Measurements from ENCODE around the gene RNF168.
"Not testable (repeated sequence)": the region's sequence is repeated elsewhere in the genome, so short reads cannot be mapped to it uniquely, and the experiment has no call there.

RNF168 gene, protein sequence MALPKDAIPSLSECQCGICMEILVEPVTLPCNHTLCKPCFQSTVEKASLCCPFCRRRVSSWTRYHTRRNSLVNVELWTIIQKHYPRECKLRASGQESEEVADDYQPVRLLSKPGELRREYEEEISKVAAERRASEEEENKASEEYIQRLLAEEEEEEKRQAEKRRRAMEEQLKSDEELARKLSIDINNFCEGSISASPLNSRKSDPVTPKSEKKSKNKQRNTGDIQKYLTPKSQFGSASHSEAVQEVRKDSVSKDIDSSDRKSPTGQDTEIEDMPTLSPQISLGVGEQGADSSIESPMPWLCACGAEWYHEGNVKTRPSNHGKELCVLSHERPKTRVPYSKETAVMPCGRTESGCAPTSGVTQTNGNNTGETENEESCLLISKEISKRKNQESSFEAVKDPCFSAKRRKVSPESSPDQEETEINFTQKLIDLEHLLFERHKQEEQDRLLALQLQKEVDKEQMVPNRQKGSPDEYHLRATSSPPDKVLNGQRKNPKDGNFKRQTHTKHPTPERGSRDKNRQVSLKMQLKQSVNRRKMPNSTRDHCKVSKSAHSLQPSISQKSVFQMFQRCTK

DNA sequence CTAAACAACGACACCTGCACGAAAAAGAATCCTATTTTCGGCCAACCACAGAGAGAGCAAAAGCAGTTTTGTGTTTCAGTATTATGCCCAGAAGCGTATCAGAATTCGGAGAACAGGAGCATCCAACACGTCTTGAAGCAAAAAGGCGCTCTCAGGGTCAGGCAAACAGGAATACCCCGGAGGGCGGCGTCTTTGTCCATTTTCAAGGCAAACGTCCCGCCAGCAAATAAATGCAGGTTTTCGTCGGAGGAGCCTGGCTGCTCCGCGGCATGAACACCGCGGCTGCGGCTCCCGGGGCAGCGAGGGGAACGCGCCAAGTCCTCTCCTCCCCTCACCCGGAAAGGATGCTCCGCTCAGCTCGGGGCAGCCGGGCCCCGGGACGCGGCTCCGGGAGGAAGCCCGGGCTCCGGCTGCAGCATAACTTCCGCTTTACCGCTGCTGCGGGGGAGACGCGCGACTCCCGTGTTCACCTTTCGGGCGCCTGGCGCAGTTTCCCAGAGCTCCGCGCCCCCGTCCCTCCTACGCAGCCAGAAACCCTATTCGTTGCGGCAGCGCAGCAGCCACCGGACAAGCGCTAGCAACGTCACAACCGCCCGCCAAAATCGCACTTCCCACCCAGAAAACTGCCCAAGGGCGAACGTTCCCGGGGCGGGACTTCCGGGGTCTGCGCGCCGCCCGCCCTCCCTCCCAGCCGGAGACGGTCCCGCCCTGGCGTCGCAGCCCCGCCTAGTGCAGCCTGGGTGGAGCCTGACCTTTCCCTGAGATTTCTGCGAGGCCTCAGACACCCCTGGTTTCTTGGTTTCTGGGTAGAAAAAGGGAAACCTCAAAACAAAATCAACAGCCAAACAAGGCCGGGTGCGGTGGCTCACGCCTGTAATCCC lies at the start of gene RNF168:
Gene RNF168 (minus strand): TSS at position 573 of the 881 bp plus-strand sequence. CDS start 595 bp downstream, outside the sequence.
- in situ Hi-C loops (cut with HindIII; ENCODE audit: low sequenced_read_pairs): no loop called here

DNA sequence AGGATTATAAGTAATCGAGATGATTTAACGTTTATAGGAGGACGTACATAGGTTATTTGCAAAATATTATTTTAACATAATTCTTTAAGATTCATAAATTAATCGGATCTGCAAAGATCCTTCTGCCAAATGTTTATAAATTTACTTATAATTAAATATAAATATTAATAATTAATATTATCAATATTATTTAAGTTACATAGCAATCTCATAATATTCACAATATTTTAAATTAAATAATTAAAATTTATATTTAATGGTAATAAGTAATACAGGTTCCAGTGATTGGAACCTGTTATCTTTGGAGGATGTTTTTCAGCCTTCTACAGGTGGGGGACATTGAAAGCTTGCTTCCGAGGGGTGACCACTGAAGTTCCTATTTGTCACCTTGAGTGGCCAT lies 48.7 kb upstream of the RNF168 start:
- in situ Hi-C loops (cut with HindIII; ENCODE audit: low sequenced_read_pairs): no loop called here

DNA sequence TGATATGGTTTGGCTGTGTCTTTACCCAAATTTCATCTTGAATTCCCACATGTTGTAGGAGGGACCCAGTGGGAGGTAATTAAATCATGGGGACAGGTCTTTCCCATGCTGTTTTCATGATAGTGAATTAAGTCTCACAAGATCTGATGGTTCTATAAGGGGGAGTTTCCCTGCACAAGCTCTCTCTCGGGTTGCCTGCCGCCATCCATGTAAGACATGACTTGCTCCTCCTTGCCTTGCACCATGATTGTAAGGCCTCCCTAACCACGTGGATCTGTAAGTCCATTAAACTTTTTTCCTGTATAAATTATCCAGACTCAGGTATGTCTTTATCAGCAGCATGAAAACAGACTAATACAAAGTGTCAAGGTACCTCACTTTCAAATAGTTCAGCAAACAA lies 46.6 kb upstream of the RNF168 start:
- in situ Hi-C loops (cut with HindIII; ENCODE audit: low sequenced_read_pairs): not testable (repeated sequence)

DNA sequence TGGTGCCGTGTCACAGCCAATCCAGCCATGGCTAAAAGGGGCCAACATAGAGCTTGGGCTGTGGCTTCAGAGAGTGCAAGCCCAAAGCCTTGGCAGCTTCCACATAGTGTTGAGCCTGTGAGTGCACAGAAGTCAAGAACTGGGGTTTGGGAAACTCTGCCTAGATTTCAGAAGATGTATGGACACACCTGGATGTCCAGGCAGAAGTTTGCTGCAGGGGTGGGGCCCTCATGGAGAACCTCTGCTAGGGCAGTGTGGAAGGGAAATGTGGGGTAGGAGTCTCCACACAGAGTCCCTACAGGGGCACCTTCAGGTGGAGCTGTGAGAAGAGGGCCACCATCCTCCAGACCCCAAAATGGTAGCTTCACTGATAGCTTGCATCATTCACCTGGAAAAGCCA lies 45.7 kb upstream of the RNF168 start:
- in situ Hi-C loops (cut with HindIII; ENCODE audit: low sequenced_read_pairs): not testable (repeated sequence)

DNA sequence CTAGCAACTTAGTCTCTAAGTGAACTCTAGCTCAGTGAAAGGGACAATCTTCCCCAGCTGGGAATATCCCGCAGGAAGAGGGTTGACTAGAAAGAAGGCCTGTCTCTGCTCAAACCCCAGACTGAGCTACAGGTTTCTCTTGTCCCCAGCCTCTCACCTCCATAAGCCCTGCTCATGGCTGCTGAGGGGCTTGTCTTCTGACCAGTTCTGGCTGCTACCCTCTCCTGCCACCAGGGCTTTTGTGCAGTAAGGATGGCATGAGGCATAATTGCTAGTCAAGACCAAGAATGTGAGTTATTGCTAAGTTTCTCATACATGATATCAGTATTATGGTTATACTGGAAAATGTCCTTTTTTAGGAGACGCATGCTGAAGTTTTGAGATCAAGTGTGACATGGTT lies 43.5 kb upstream of the RNF168 start:
- in situ Hi-C loops (cut with HindIII; ENCODE audit: low sequenced_read_pairs): no loop called here

DNA sequence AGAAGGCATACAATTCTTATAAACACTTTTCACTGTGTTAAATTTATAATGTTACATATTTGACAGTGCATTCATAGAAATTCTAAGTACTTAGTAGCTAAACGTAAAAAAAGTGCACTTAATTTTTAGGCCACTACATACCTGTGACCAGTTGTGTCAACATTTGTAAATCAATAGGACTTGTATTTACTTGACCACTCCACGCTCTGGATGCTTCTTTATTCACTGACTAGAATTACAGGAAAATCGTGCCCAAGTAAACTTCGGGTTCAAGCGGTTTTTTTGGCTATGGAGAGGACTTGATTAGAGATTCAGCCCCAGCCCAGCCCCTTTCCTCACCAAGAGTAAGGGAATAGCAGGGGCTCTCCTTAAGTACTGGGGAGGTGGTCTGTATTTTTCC lies 43.0 kb upstream of the RNF168 start:
- in situ Hi-C loops (cut with HindIII; ENCODE audit: low sequenced_read_pairs): no loop called here

DNA sequence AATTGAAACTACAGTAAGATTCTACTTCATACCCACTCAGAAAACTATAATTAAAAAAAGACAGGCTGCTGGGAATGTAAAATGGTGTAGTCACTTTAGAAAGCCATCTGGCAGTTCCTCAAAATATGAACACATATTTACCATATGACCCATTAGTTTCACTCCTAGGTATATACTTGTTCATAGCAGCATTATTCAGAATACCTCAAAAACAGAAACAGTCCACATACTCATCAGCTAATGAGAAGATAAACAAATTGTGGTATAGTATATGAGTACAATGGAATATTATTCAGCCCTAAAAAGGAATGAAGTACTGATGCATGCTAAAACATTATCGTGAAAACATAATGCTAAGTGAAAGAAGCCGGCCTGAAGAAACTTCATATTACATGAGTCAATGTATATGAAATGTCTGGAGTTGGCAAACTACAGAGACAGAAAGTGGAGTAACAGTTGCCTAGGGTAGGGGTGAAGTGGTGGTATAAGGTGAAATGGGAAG lies 41.0 kb upstream of the RNF168 start:
- in situ Hi-C loops (cut with HindIII; ENCODE audit: low sequenced_read_pairs): no loop called here

DNA sequence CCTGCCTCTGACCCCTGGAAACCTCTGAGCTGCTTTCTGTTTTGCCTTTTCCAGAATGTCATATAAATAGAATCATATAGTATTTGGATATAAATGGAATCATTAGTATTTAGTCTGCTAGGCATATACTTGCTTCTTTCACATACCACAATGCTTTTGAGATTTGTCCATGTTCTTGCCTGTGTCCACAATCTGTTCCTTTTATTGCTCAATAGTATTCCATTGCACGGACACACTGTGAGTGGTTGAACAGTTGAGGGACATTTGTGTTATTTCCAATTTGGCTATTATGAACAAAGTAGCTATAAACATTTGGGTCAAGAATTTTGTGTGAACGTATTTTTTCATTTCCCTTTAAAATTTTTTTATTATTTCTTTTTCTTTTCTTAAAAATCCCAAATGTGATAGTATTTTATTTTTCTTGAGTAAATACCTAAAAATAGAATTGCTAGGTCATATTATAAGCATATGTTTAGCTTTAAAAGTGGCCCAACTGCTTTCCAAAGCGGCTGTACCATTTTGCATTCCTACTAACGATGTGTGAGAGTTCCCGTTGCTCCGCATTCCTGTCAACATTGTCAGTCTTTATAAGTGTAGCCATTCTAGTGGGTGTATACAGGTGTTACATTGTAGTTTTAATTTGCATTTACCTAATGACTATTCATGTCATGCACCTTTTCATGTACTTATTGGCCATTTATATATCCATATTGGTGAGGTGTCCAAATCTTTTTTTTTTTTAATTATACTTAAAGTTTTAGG lies 38.3 kb upstream of the RNF168 start:
- in situ Hi-C loops (cut with HindIII; ENCODE audit: low sequenced_read_pairs): no loop called here

DNA sequence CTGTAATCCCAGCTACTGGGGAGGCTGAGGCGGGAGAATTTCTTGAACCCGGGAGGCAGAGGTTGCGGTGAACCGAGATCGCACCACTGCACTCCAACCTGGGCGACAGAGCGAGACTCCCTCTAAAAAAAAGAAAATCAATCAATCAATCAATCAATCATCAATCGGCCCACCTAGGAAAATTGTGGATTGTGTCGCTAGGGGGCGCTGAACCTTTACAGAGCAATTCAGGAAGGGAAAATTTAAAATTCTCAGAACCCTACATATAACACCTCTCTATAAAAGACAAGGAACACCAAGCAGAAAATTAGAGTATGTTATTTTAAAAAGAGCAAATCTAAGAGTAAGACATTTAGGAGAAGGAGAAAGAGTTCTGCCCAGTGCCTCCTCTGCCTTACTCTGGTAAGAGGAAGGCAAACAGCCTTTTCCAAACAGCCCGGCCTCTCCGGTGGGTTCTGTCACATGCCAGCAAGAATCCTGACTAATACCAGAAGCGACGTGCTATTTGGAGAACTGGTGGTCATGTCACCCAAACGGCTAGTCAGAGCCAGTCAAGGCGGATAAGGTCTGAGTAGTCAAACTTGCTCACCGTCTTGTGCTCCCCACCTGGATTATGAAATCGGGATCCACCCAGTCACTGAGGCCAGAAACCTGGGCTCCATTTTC lies 33.9 kb upstream of the RNF168 start:
- in situ Hi-C loops (cut with HindIII; ENCODE audit: low sequenced_read_pairs): no loop called here

DNA sequence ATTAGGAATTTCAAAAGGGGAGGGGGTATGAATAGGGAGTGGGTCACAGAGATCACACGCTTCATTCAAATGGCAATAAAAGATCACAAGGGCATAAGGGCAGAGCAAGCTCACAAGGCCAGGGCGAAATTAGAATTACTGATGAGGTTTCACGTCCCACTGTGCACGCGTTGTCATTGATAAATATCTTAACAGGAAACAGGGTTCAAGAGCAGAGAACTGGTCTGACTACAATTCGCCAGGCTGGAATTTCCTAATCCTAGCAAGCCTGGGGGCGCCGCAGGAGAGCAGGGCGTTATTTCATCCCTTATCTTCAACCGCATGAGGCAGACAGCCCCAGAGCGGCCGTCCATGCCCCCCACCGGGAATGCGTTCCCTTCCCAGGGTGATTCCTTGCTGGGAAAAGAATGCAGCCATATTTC lies 29.7 kb upstream of the RNF168 start:
- in situ Hi-C loops (cut with HindIII; ENCODE audit: low sequenced_read_pairs): no loop called here

DNA sequence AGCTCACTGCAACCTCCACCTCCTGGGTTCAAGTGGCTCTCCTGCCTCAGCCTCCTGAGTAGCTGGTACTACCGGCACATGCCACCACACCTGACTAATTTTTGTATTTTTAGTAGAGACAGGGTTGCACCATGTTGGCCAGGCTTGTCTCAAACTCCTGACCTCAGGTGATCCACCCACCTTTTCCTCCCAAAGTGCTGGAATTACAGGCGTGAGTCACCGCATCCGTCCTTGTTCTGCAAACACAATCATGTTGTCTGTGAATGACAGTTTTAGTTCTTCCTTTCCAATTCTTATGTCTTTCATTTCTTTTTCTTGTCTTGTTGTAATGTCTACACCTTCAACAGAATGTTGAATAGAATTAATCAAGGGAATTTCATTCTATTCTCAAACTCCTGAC lies 27.9 kb upstream of the RNF168 start:
- in situ Hi-C loops (cut with HindIII; ENCODE audit: low sequenced_read_pairs): no loop called here

DNA sequence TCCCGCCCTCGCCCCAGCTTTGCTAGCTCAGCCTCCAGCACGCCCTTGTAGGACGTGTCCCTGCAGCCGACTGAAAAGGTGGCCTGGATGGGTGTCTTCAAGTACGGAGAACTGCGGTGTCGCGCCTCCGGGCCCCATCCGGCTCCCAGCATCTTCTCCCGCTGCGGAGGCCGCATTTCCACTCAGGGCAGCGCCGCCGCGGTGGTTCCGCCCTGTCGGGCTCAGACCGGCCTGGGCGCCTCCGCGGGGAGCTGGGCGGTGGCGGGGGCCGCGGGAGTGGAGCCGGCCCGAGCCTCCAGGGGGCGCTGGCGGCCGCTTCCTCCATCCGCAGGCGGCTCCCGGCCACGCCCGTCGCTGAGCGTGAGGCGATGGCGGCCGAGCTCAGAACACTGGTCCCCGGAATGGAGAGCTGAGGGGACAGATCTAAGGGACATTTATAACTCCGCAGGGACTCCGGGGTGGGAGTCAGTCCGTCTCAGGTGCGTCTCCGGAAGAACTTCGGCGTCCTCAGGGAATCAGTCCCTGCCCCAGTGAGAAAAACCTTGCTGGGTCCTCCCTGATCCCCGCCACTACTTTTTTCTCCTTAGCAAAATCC lies 25.2 kb upstream of the RNF168 start:
- in situ Hi-C loops (cut with HindIII; ENCODE audit: low sequenced_read_pairs): loop anchor here (10.0 kb wide), 1 partner anchor 454 kb away; no protein-coding TSS in a partner anchor

DNA sequence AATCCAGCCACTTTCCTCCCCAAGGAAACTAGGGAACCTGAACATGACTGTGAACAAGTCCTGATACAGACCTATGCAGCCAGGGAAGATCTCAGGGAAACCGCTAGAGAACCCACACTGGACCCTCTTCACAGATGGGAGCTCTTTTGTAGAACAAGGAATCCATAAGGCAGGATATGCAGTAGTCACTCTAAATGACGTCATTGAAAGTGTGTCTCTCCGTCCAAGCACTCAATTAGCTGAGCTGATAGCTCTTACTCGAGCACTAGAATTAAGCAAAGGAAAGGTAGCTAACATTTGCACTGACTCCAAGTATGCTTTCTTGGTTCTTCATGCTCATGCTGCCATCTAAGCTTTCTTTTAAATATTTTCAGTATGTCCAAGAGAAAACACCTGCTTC lies 21.6 kb upstream of the RNF168 start:
- in situ Hi-C loops (cut with HindIII; ENCODE audit: low sequenced_read_pairs): loop anchor here (10.0 kb wide), 1 partner anchor 450 kb away; no protein-coding TSS in a partner anchor

DNA sequence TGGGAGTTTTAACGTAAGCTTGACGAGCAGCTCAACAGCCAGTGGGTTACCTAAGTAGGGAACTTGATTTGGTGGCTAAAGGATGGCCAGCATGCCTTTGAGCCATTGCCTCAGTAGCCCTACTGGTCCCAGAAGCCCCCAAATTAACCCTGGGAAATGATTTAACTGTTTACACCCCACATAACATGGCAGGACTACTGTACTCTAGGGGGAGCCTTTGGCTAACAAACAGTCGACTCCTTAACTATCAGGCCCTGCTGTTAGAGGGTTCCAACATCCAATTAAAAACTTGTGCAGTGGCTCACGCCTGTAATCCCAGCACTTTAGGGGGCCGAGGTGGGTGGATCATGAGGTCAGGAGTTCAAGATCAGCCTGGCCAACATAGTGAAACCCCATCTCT lies 21.0 kb upstream of the RNF168 start:
- in situ Hi-C loops (cut with HindIII; ENCODE audit: low sequenced_read_pairs): loop anchor here (10.0 kb wide), 1 partner anchor 450 kb away; no protein-coding TSS in a partner anchor

DNA sequence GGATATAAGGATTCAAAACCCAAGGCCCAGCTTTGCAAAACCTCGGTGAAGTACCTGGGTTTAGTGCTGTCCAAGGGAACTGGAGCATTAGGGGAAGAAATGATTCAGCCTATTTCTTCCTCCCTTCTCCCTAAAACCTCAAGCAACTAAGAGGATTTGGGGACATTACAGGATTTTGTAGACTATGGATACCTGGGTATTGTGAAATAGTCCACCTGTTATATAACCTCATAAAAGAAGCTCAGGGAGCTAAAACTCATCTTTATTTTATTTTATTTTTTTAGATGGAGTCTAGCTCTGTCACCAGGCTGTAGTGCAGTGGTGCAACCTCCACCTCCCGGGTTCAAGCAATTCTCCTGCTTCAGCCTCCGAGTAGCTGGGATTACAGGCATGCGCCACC lies 20.3 kb upstream of the RNF168 start:
- in situ Hi-C loops (cut with HindIII; ENCODE audit: low sequenced_read_pairs): loop anchor here (10.0 kb wide), 1 partner anchor 449 kb away; no protein-coding TSS in a partner anchor

DNA sequence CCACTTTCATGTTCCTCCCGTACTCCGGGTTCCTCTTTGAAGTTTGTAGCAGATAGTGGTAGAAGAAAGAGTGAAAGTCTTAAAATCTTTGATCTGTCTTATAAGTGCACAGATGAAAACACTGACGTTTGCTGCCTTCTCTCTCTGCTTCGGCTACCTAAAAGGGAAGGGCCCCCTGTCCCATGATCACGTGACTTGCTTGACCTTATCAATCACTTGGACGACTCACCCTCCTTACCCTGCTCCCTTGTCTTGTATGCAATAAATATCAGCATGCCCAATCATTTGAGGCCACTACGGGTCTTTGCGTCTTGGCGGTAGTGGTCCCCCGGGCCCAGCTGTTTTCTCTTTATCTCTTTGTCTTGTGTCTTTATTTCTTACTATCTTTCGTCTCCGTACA lies 17.7 kb upstream of the RNF168 start:
- in situ Hi-C loops (cut with HindIII; ENCODE audit: low sequenced_read_pairs): loop anchor here (10.0 kb wide), 1 partner anchor 446 kb away; no protein-coding TSS in a partner anchor

DNA sequence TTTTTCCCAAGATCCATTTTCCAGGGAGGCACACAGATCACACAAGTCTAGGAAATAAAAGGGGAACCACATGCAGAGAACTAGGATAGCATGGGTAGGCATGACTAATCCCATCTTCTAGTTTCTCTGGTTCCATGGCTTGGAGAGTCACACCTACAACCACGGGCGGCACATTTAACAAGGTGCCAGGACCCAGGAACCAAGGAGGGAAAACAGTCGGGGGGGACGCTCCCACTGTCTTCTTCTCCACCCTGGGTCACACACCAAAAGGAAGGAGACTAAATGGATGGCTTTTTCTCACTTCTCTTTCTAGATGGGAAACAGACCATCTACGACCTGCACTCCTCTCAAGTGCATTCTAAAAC lies 16.1 kb upstream of the RNF168 start:
- in situ Hi-C loops (cut with HindIII; ENCODE audit: low sequenced_read_pairs): loop anchor here (10.0 kb wide), 1 partner anchor 445 kb away; no protein-coding TSS in a partner anchor

DNA sequence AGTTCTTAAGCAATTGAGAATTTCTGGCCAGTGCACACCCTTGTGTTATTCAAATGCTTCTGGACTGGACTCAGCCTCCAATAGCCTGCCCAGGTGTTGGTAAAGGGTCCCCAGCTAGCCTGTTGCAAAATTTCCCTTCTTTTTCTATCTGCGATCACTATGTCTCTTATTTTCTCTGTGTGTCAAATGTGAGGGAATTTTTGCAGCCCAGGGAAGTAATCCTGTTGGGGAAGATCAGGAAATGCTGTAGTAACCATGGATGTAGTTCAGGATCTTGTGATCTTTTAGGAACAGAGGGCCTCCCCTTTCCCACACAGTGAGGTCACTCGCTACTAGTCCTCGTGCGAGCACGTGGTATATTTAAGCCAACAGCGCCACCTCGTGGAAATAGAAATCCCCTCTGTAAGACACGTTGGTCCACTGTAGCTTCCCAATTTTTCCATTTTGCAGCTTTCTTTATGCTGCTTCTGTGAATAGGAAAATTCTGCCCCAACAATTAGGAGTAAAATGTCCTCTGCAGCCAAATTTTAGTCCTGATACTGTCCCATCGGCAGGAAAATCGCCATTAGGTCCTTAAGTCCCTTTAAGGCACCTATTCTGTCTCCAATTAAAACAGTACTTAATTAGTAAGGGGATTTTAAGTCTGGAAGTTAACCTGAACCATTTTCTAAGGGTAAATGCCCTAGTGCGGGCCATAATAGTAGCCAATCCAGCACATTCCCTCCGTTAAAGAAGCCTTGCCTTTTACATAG lies 15.6 kb upstream of the RNF168 start:
- in situ Hi-C loops (cut with HindIII; ENCODE audit: low sequenced_read_pairs): no loop called here

DNA sequence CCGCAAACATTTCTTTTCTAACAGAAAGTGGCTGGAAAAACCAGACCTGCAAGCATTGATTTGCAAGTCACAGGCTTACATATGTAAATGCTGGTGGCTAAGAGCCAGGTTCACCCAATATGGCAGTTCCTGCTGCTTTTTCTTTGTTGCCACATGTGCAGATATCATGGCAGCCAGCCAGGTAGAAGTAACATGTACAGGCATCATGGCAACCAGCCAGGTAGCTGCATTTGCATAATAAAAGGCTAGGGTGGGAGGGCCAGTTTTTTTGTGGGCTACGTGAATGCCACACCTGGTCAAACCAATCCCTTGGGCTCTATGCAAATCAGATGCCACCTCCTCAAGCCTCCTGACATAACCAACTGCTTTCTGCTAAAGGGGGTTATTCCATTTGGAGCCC lies 14.4 kb upstream of the RNF168 start:
- in situ Hi-C loops (cut with HindIII; ENCODE audit: low sequenced_read_pairs): no loop called here
